ENCODE data around the gene PAPSS2.
"Not testable (repeated sequence)": the region's sequence is repeated elsewhere in the genome, so short reads cannot be mapped to it uniquely, and the experiment has no call there.

The PAPSS2 gene

GRCh38 chr10:87640043-87640442, 19.6 kb upstream of the PAPSS2 start:
- H3K27ac ChIP-seq = no peak overlapping the region
- DNase-seq (ENCODE audit: low read depth, low spot score) = no peak

DNA sequence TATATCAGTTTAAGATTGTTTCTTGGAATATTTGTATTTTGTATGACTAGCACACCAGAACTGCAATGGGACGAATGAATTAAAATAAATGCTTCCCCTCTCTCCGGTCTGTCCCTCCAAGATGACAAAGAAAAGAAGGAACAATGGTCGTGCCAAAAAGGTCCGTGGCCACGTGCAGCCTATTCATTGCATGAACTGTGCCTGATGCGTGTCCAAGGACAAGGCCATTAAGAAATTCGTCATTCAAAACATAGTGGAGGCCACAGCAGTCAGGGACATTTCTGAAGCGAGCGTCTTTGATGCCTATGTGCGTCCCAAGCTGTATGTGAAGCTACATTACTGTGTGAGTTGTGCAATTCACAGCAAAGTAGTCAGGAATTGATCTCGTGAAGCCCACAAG, 17.2 kb upstream of the PAPSS2 start:
- no peak overlapping the region for H3K27ac ChIP-seq
- no peak for DNase-seq (ENCODE audit: low read depth, low spot score)

- no peak overlapping the region for H3K27ac ChIP-seq
- peak; percentile 55 for DNase-seq (ENCODE audit: low read depth, low spot score)
Measured at GRCh38 chr10:87642988-87643387, 16.7 kb upstream of the PAPSS2 start.

GRCh38 chr10:87643920-87644319, 15.8 kb upstream of the PAPSS2 start:
- no peak for DNase-seq (ENCODE audit: low read depth, low spot score)
- no peak overlapping the region for H3K27ac ChIP-seq

GRCh38 chr10:87644500-87644899, 15.2 kb upstream of the PAPSS2 start:
- not testable (repeated sequence) for DNase-seq (ENCODE audit: low read depth, low spot score); H3K27ac ChIP-seq

DNA sequence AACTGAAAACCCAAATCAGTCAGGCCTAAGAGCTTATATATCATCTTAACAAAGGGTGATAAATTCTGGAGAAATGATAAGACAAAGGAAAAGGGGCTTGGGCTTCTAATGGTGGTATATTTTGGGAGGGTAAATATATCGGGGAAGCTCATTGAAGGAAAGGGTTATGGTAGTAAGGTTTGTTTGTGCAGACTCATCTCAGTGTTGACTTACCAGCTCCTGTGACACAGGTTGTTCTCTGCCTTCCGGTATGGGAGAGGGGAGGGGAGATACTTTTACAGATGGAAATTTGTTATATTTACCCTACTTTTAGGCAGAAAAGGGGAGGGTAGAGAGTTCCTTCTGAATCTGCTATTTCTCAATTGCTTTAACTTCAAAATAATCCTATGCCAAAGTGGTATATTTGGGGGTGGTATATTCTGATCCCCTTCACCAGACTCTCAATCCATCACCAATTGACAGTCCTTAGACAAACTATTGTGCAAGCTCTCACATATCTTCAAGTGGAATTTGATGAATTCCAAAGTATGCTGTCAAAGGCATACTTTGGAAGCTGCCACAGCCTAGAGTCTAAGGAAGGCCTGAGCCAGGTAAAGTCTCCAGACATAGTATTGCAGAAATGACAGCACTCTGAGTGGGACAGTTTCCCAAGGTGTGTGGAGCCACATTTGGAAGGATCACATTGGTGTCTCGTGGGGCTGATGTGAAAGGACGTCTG, 13.3 kb upstream of the PAPSS2 start:
- H3K27ac ChIP-seq = no peak overlapping the region
- DNase-seq (ENCODE audit: low read depth, low spot score) = no peak

DNA sequence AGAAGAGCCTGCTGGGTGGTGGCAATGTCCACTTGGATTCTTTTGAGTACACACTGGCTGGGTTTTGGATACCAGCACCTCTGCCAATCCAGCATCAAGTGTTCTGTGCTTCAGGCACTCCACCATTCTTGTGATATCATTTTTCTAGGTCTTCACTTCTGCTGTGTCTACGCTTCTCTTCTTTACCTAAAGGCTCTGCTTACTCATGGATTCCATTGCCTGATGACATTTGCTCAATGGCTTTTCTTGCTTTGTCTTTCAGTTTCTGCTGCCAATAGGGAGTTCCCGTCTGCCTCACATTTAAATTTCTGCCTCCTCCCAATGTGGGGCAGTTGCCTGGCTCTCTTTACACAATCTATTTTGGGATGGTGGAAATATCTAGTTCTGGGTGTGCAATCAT, 12.7 kb upstream of the PAPSS2 start:
- no peak for DNase-seq (ENCODE audit: low read depth, low spot score)
- no peak overlapping the region for H3K27ac ChIP-seq

DNA sequence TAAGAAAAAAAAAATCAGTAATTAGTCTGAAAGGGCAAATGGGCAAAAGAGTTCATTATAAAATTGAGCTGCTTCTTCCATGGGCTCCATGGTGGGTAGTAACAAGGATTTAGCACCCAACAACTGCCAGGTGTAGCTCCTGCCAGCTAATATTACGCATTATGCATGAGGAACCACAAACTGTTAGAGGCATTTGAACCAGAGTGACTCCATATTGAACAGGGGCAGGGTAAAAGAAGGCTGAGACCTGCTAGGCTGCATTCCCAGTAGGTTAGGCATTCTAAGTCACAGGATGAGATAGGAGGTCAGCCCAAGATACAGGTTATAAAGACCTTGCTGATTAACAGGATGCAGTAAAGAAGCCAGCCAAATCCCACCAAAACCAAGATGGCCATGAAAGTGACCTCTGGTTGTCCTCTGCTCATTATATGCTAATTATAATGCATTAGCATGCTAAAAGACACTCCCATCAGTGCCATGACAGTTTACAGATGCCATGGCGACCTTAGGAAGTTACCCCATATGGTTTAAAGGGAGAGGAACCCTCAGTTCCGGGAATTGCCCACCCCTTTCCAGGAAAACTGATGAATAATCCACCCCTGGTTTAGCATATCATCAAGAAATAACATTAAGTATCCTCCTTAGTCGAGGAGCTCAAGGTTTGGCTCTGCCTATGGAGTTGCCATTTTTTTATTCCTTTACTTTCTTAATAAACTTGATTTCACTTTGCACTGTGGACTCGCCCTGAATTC, 8.7 kb upstream of the PAPSS2 start:
- no peak for DNase-seq (ENCODE audit: low read depth, low spot score)
- no peak overlapping the region for H3K27ac ChIP-seq

- DNase-seq (ENCODE audit: low read depth, low spot score) = no peak
- no peak overlapping the region for H3K27ac ChIP-seq
Measured at GRCh38 chr10:87651801-87652200, 7.9 kb upstream of the PAPSS2 start.

- H3K27ac ChIP-seq = no peak overlapping the region
- no peak for DNase-seq (ENCODE audit: low read depth, low spot score)
Measured at GRCh38 chr10:87652261-87652660, 7.4 kb upstream of the PAPSS2 start.

GRCh38 chr10:87654212-87654611, 5.5 kb upstream of the PAPSS2 start:
- no peak overlapping the region for H3K27ac ChIP-seq
- no peak for DNase-seq (ENCODE audit: low read depth, low spot score)

DNA sequence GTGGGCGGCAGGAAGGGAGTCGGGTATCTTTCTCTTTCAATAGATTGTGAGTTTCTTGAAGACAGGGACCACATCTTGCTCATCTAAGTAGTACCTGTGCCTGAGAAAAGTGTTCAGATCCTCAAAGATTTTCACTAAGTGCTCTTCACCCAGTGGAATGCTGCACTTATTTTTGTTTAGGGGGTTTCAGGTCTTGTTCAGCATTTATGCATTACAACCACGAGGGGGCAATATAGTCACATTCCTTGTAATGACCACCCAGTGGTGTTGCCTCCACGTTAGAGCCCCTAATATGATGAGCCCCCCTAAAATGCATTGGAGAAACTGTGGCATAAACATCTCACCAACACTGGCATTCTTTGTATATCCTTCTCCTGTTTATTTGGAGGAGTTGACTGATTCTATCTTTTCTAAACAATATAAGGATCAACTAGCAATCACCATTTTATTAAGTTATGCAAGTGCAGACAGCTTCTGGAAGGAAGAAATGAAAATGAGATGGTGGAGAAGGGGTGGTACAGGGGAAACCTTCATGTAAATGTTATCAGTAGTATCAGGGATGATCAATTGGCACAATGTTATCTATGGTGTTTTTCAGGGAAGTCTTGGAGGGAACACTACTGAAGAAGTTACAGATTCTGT, 3.1 kb upstream of the PAPSS2 start:
- no peak for DNase-seq (ENCODE audit: low read depth, low spot score)
- H3K27ac ChIP-seq = no peak overlapping the region

GRCh38 chr10:87657371-87657770, 2.3 kb upstream of the PAPSS2 start:
- no peak overlapping the region for H3K27ac ChIP-seq
- DNase-seq (ENCODE audit: low read depth, low spot score) = no peak

- no peak overlapping the region for H3K27ac ChIP-seq
- no peak for DNase-seq (ENCODE audit: low read depth, low spot score)
Measured at GRCh38 chr10:87658321-87658795, 1.3 kb upstream of the PAPSS2 start.

DNA sequence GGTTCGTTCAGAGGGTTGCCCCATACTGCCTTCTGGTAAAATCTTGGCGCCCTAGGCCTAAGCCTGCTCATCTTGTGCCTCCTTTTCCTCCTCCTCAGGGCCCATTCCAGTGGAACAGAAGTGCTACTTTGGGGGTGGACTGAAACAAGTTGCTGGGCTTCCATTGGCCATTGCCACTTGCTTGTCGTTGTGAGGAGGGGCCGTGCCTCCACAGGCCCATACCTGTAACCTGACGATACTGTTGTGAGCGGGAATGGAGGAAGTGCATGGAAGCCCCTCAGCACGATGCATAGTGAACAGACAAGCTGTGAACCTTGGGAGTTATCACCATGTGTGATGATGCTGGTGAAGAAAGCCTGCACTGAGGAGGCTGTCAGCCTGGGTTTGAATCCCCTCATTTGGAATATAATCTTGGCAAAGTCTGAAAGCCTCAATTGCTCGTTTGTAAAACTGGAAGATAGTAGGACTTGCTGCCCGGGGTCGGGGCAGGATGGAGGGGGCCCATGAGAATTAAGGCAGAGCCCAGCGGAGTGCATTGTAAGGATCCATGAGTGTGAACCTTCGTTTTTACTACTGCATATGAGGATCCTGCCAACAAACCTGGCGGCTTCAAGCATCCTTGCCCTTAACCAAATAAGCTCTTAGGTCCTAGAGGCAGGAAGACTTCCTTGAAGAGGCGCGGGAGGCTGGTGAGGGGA, 671 bp upstream of the PAPSS2 start:
- H3K27ac ChIP-seq = no peak overlapping the region

GRCh38 chr10:87660484-87661133, 931 bp downstream of the PAPSS2 start:
- H3K27ac ChIP-seq = no peak overlapping the region
- DNase-seq (ENCODE audit: low read depth, low spot score) = no peak

More for the DNA sequence above, 671 bp upstream of the PAPSS2 start:
- no peak for DNase-seq (ENCODE audit: low read depth, low spot score)

- no peak overlapping the region for H3K27ac ChIP-seq
- no peak for DNase-seq (ENCODE audit: low read depth, low spot score)
Measured at GRCh38 chr10:87661861-87662785, 2.4 kb downstream of the PAPSS2 start.

DNA sequence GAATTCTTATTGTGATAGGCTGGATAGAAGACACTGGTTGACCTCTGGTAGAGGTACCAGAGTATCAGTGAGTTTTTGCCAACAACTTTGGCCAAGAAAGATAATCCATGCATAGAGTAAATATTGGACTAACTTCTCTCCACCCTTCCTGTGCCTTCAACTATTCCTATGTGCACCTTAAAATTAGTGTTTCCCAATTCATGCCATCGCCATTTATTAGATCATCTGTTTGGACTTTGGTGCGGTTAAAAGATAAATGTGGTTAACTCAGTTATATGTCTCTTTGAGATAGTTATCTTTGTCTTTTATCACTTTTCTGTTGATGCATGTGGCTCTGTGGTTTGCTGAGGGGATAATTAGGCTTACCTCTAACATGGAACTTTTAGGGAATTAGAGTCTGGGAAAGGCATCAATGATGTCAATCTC, 4.6 kb downstream of the PAPSS2 start:
- DNase-seq (ENCODE audit: low read depth, low spot score) = no peak
- H3K27ac ChIP-seq = no peak overlapping the region

DNA sequence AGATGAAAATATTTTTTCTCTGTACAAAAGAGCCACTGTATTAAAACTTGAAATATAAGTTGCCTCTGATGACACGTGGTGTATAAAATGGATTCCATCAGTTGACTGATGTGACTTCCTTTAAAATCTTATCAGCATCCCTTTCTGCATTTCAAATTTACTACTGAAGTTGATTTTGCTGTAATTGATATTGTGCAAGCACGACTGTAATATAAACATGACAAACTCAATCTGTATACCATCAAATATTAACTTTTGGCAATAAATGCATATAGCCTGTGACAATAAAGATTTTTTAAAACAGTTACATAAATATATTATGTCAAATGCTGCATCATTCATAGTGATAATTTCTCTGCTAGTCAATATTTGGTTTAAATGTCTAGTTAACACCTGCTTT, 7.8 kb downstream of the PAPSS2 start:
- DNase-seq (ENCODE audit: low read depth, low spot score) = no peak
- H3K27ac ChIP-seq = no peak overlapping the region
